Neural progenitor cell (in vitro differentiated cells): ENCODE results near the gene CATSPERB. TPM values are rescaled to one million over a fixed set of nuclear protein-coding genes. Genes with fewer than 3 reads are reported as not detected.
A peak's percentile ranks its signal among the peaks of the same experiment; 100 is the strongest.
"Not testable (repeated sequence)": the region's sequence is repeated elsewhere in the genome, so short reads cannot be mapped to it uniquely, and the experiment has no call there.

Experiments
- DNase-seq: peaks from one replicate; pipeline ENCODE4 v3.0.0-alpha.2; 2016; ENCODE audit warnings: low spot score
- H2AFZ ChIP-seq: fragments of 200-600 bp; sonication (generic); replicated peaks from 2 replicates; pipeline ENCODE4 v1.6.1; 2016; ENCODE audit warnings: antibody characterized with exemption
- H3F3A ChIP-seq: fragments of 200-600 bp; sonication (generic); 2 replicates; pipeline ENCODE4 v1.6.1; 2016; ENCODE audit warnings: antibody characterized with exemption, low read depth
- H3K27ac ChIP-seq: fragments of 200-600 bp; sonication (generic); 2 replicates; pipeline ENCODE4 v1.5.1; 2016; ENCODE audit warnings: mild to moderate bottlenecking
- H3K27me3 ChIP-seq: fragments of 200-600 bp; sonication (generic); 2 replicates; pipeline ENCODE4 v1.6.1; 2016; ENCODE audit warnings: mild to moderate bottlenecking, moderate library complexity
- H3K36me3 ChIP-seq: fragments of 200-600 bp; sonication (generic); 2 replicates; pipeline ENCODE4 v1.5.1; 2016
- H3K4me1 ChIP-seq: fragments of 200-600 bp; sonication (generic); 2 replicates; pipeline ENCODE4 v1.6.1; 2016; ENCODE audit warnings: mixed run types
- H3K4me2 ChIP-seq: fragments of 200-600 bp; sonication (generic); 2 replicates; pipeline ENCODE4 v1.6.1; 2016
- H3K4me3 ChIP-seq: fragments of 200-600 bp; sonication (generic); 2 replicates; pipeline ENCODE4 v1.5.1; 2016
- H3K79me2 ChIP-seq: fragments of 200-600 bp; sonication (generic); 2 replicates; pipeline ENCODE4 v1.6.1; 2016; ENCODE audit warnings: low read depth
- H3K9ac ChIP-seq: fragments of 200-600 bp; sonication (generic); 2 replicates; pipeline ENCODE4 v1.6.1; 2016
- H3K9me3 ChIP-seq: fragments of 200-600 bp; sonication (generic); 2 replicates; pipeline ENCODE4 v1.5.1; 2016; ENCODE audit warnings: low read depth
- H4K20me1 ChIP-seq: fragments of 200-600 bp; sonication (generic); 2 replicates; pipeline ENCODE4 v1.6.1; 2016; ENCODE audit warnings: low read depth
- H3K27ac Mint-ChIP-seq: 3 replicates; pipeline ENCODE4 v1.8.0; 2021; ENCODE audit warnings: mixed read lengths
- H3K27me3 Mint-ChIP-seq: 2 replicates; pipeline ENCODE4 v1.8.0; 2022; ENCODE audit warnings: low read depth, mild to moderate bottlenecking, inconsistent platforms, moderate library complexity, mixed read lengths; ENCODE audit not compliant: insufficient read depth
- H3K36me3 Mint-ChIP-seq: 3 replicates; pipeline ENCODE4 v1.8.0; 2021; ENCODE audit warnings: mixed read lengths
- H3K4me1 Mint-ChIP-seq: 3 replicates; pipeline ENCODE4 v1.8.0; 2021; ENCODE audit warnings: mixed read lengths
- H3K4me3 Mint-ChIP-seq: 3 replicates; pipeline ENCODE4 v1.8.0; 2021; ENCODE audit warnings: mild to moderate bottlenecking, moderate library complexity, mixed read lengths
- H3K9me3 Mint-ChIP-seq: 3 replicates; pipeline ENCODE4 v1.8.0; 2020; ENCODE audit warnings: mixed read lengths
- EZH2 ChIP-seq: fragments of 200-600 bp; sonication (generic); IDR thresholded peaks from 2 replicates; pipeline ENCODE4 v1.6.1; 2017; ENCODE audit warnings: antibody characterized with exemption, mild to moderate bottlenecking, moderate library complexity
- EZH2phosphoT487 ChIP-seq: fragments of 200-600 bp; sonication (generic); IDR thresholded peaks from 2 replicates; pipeline ENCODE4 v1.6.1; 2017; ENCODE audit warnings: antibody characterized with exemption
- total RNA-seq: library from RNA; depleted of rRNA; stranded (reverse); fragments of >200 nt; gene quantifications from 2 replicates; pipeline ENCODE4 v1.2.3, GENCODE V29; 2015; ENCODE audit warnings: low replicate concordance
- TF ChIP-seq, protein P1 (sequence below): fragments of 200-600 bp; sonication (generic); IDR thresholded peaks from 2 replicates; pipeline ENCODE4 v1.5.1; 2017; ENCODE audit warnings: antibody characterized with exemption, mild to moderate bottlenecking

The CATSPERB gene
- total RNA-seq, 1 donor from 2014 or later: not detected

DNA sequence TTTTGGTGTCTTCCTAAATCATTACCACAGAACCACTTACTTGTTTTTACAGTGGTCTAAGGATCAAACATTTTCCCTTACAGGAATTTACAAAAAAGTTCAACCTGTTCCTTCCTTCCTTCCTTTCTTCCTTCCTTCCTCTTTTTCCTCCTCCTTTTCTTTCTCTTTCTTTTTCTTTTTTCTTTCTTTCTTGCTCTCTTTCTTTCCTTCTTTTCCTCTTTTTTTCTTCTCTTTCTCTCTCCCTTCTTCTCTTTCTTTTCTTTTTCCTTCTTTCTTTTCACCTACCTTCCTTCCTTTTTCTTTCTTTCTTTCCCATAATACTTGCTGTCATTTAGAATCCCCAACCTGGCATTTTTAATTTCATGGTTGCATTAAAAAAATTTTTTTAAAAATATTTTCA lies 162.6 kb downstream of the CATSPERB start:
- H3K36me3 Mint-ChIP-seq: no peaks in the 10 kb centered on the region
- no peak overlapping the region for H3K4me3 ChIP-seq
- TF ChIP-seq, protein P1, sequence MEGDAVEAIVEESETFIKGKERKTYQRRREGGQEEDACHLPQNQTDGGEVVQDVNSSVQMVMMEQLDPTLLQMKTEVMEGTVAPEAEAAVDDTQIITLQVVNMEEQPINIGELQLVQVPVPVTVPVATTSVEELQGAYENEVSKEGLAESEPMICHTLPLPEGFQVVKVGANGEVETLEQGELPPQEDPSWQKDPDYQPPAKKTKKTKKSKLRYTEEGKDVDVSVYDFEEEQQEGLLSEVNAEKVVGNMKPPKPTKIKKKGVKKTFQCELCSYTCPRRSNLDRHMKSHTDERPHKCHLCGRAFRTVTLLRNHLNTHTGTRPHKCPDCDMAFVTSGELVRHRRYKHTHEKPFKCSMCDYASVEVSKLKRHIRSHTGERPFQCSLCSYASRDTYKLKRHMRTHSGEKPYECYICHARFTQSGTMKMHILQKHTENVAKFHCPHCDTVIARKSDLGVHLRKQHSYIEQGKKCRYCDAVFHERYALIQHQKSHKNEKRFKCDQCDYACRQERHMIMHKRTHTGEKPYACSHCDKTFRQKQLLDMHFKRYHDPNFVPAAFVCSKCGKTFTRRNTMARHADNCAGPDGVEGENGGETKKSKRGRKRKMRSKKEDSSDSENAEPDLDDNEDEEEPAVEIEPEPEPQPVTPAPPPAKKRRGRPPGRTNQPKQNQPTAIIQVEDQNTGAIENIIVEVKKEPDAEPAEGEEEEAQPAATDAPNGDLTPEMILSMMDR: no peak
- no peak for TF ChIP-seq EZH2
- H3K27me3 Mint-ChIP-seq: peaks cover 57% of the 10 kb centered on the region
- H3K79me2 ChIP-seq: no peaks in the 10 kb centered on the region
- no peaks in the 10 kb centered on the region for H3F3A ChIP-seq
- peaks cover 96% of the 10 kb centered on the region for H3K27me3 ChIP-seq
- no peak for DNase-seq
- H3K27ac Mint-ChIP-seq: no peak overlapping the region
- no peak overlapping the region for H3K9ac ChIP-seq
- peaks cover 5% of the 10 kb centered on the region for H3K4me1 Mint-ChIP-seq
- no peak overlapping the region for H3K4me3 Mint-ChIP-seq
- no peak overlapping the region for H3K27ac ChIP-seq
- peaks cover 4% of the 10 kb centered on the region for H4K20me1 ChIP-seq
- H3K36me3 ChIP-seq: no peaks in the 10 kb centered on the region
- peaks cover 34% of the 10 kb centered on the region for H3K9me3 Mint-ChIP-seq
- H3K4me1 ChIP-seq: peaks cover 9% of the 10 kb centered on the region
- H3K9me3 ChIP-seq: no peaks in the 10 kb centered on the region
- H3K4me2 ChIP-seq: no peak overlapping the region
- H2AFZ ChIP-seq: no peak overlapping the region

DNA sequence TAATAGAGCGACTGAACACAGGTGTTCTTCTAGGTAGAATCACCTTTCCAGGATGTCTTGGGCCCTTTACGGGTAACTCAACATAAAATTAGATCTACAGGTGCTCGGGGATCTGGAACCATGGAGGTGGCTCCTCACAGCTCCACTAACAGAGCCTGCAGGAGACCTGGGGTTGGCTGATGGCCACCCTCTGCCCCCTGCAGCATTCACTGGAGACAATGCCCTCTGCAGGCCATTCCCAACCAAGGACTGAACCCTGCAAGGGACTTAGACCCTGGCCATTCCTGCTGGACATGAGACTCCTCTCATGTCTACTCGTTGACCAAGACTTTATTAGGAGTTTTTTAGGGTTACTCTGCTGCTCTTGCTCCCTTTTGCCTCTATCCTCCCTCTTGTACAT lies 163.3 kb downstream of the CATSPERB start:
- Histone ChIP-seq H3K79me2 (no peaks in the 10 kb centered on the region), H3K27ac (no peak overlapping the region), H4K20me1 (peaks cover 4% of the 10 kb centered on the region), H3K4me1 (peaks cover 4% of the 10 kb centered on the region), H2AFZ (no peak overlapping the region), H3K27me3 (peaks cover 95% of the 10 kb centered on the region), H3K9me3 (no peaks in the 10 kb centered on the region), H3F3A (no peaks in the 10 kb centered on the region), H3K9ac (no peak overlapping the region), H3K4me3 (no peak overlapping the region), H3K36me3 (no peaks in the 10 kb centered on the region), H3K4me2 (no peak overlapping the region)
- Mint-ChIP-seq H3K9me3 (peaks cover 38% of the 10 kb centered on the region), H3K36me3 (no peaks in the 10 kb centered on the region), H3K4me1 (peaks cover 4% of the 10 kb centered on the region), H3K27ac (no peak overlapping the region), H3K4me3 (no peak overlapping the region), H3K27me3 (peaks cover 55% of the 10 kb centered on the region)
- no peak for DNase-seq
- TF ChIP-seq EZH2phosphoT487: no peak
- TF ChIP-seq, protein P1: peak; percentile 13

DNA sequence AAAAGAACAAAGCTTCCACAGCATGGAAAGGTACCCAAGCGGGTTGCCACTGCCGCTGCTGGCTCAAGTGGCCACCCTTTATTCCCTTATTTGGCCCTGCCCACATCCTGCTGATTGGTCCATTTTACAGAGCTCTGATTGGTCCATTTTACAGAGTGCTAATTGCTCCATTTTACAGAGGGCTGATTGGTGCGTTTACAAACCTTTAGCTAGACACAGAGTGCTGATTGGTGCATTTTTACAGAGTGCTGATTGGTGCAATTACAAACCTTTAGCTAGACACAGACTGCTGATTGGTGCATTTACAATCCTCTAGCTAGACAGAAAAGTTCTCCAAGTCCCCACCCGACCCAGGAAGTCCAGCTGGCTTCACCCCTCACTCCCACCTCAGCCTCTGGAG lies 164.1 kb downstream of the CATSPERB start:
- H3K79me2 ChIP-seq, H2AFZ ChIP-seq, H3K9me3 ChIP-seq, H3K27ac ChIP-seq, H3K4me1 Mint-ChIP-seq, DNase-seq, H3K4me2 ChIP-seq, H3K9ac ChIP-seq, H3K27ac Mint-ChIP-seq, H3K36me3 Mint-ChIP-seq, H3F3A ChIP-seq, H3K4me3 Mint-ChIP-seq, H3K4me3 ChIP-seq, H3K4me1 ChIP-seq, H3K36me3 ChIP-seq, H4K20me1 ChIP-seq: not testable (repeated sequence)
- Mint-ChIP-seq H3K27me3 (peaks cover 49% of the 10 kb centered on the region), H3K9me3 (peaks cover 38% of the 10 kb centered on the region)
- peaks cover 88% of the 10 kb centered on the region for H3K27me3 ChIP-seq

DNA sequence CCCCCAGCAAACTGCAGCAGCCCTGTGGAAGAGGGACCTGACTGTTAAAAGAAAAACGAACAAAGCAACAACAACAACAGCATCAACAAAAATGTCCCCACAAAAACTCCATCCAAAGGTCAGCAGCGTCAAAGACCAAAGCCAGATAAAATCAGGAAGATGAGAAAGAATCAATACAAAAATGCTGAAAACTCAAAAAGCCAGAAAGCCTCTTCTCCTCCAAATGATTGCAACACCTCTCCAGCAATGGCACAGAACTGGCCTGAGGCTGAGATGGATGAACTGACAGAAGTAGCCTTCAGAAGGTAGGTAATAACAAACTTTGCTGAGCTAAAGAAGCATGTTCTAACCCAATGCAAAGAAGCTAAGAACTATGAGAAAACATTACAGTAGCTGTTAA lies 176.4 kb downstream of the CATSPERB start:
- H2AFZ ChIP-seq: no peak overlapping the region
- no peaks in the 10 kb centered on the region for H3K9me3 ChIP-seq
- Mint-ChIP-seq H3K27ac (no peak overlapping the region), H3K27me3 (peaks cover 28% of the 10 kb centered on the region), H3K9me3 (peaks cover 34% of the 10 kb centered on the region), H3K4me1 (no peaks in the 10 kb centered on the region), H3K4me3 (no peak overlapping the region), H3K36me3 (no peaks in the 10 kb centered on the region)
- H3K4me1 ChIP-seq: no peaks in the 10 kb centered on the region
- no peak overlapping the region for H3K9ac ChIP-seq
- H3K4me2 ChIP-seq: no peak overlapping the region
- TF ChIP-seq, protein P1: no peak
- no peak for TF ChIP-seq EZH2
- no peak for TF ChIP-seq EZH2phosphoT487
- no peak for DNase-seq
- no peak overlapping the region for H3K27ac ChIP-seq
- peaks cover 20% of the 10 kb centered on the region for H3K27me3 ChIP-seq
- H3K4me3 ChIP-seq: no peak overlapping the region
- H3K36me3 ChIP-seq: no peaks in the 10 kb centered on the region
- H4K20me1 ChIP-seq: no peaks in the 10 kb centered on the region
- no peaks in the 10 kb centered on the region for H3K79me2 ChIP-seq
- H3F3A ChIP-seq: no peaks in the 10 kb centered on the region
